Lower leg skin (tissue), 3 donors: Measurements from ENCODE around the gene ADAT3.

Experiments
- CTCF ChIP-seq, 3 donors: fragments of 450-650 bp; IDR thresholded peaks; one replicate each; pipeline ENCODE4 v1.5.1; 2016; ENCODE audit warnings: antibody characterized with exemption in 3 of 3, mild to moderate bottlenecking in 3 of 3, moderate library complexity in 2 of 3
- POLR2A ChIP-seq, 2 donors: fragments of 450-650 bp; IDR thresholded peaks; one replicate each; pipeline ENCODE4 v1.6.1; 2016 to 2017; ENCODE audit warnings: antibody characterized with exemption in 2 of 2, mild to moderate bottlenecking in 1 of 2, moderate library complexity in 1 of 2

GRCh38 chr19:1931445-1931844 lies 26.2 kb downstream of the ADAT3 start:
- TF ChIP-seq POLR2A (IDR thresholded peaks at IDR 0.05): no peak
- TF ChIP-seq CTCF (IDR thresholded peaks at IDR 0.05): no peak
